WERI-Rb-1 (cell line): ENCODE measurements around the gene FAM13C.

Experiments
- DNase-seq: peaks from one replicate; pipeline ENCODE4 v3.0.0-alpha.2; 2020
- H3K27ac ChIP-seq: fragments of 250-450 bp; sonication (Bioruptor Pico); 2 replicates; pipeline ENCODE4 v1.5.1; 2020; ENCODE audit warnings: mild to moderate bottlenecking, moderate library complexity
- H3K27me3 ChIP-seq: fragments of 250-450 bp; sonication (Bioruptor Pico); 2 replicates; pipeline ENCODE4 v1.5.1; 2021; ENCODE audit warnings: mild to moderate bottlenecking, low read depth, moderate library complexity; ENCODE audit not compliant: insufficient read depth, severe bottlenecking
- H3K36me3 ChIP-seq: fragments of 250-450 bp; sonication (Bioruptor Pico); 2 replicates; pipeline ENCODE4 v1.5.1; 2020; ENCODE audit warnings: mild to moderate bottlenecking, moderate library complexity
- H3K4me3 ChIP-seq: 2 replicates; pipeline ENCODE4 v1.5.1; 2011; ENCODE audit warnings: low read depth, mild to moderate bottlenecking, control low read depth, low read length
- H3K9me3 ChIP-seq: fragments of 250-450 bp; sonication (Bioruptor Pico); 2 replicates; pipeline ENCODE4 v1.5.1; 2021; ENCODE audit warnings: mild to moderate bottlenecking, moderate library complexity; ENCODE audit not compliant: severe bottlenecking
- TF ChIP-seq, protein P1 (sequence below): IDR thresholded peaks from 2 replicates; pipeline ENCODE4 v1.5.1; 2011; ENCODE audit warnings: low read depth, mild to moderate bottlenecking, control low read depth, inconsistent platforms, low read length

Gene FAM13C

DNA sequence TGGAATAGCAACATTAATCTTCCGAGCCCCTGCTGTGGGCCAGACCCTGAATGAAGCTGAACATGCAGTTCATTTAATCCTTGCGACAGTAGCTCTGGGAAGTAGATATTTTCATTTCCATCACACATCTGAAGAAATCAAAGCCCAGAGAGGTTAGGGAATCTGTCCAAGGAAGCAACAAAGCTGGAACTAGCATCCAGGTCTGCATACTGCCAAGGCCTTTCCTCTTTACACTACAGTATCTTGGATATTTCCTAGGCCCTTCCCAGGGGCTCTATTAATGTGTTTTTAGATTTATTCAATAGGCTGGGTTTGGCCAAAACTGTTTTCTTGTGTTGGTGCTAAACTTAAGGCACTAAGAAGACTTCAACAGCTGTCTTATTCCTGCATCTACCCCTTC, 48.1 kb downstream of the FAM13C start:
- H3K27me3 ChIP-seq = no peaks in the 10 kb centered on the region
- TF ChIP-seq, protein P1, sequence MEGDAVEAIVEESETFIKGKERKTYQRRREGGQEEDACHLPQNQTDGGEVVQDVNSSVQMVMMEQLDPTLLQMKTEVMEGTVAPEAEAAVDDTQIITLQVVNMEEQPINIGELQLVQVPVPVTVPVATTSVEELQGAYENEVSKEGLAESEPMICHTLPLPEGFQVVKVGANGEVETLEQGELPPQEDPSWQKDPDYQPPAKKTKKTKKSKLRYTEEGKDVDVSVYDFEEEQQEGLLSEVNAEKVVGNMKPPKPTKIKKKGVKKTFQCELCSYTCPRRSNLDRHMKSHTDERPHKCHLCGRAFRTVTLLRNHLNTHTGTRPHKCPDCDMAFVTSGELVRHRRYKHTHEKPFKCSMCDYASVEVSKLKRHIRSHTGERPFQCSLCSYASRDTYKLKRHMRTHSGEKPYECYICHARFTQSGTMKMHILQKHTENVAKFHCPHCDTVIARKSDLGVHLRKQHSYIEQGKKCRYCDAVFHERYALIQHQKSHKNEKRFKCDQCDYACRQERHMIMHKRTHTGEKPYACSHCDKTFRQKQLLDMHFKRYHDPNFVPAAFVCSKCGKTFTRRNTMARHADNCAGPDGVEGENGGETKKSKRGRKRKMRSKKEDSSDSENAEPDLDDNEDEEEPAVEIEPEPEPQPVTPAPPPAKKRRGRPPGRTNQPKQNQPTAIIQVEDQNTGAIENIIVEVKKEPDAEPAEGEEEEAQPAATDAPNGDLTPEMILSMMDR = no peak
- no peak overlapping the region for H3K27ac ChIP-seq
- no peaks in the 10 kb centered on the region for H3K9me3 ChIP-seq
- H3K4me3 ChIP-seq = no peak overlapping the region
- H3K36me3 ChIP-seq = no peaks in the 10 kb centered on the region
- no peak for DNase-seq

DNA sequence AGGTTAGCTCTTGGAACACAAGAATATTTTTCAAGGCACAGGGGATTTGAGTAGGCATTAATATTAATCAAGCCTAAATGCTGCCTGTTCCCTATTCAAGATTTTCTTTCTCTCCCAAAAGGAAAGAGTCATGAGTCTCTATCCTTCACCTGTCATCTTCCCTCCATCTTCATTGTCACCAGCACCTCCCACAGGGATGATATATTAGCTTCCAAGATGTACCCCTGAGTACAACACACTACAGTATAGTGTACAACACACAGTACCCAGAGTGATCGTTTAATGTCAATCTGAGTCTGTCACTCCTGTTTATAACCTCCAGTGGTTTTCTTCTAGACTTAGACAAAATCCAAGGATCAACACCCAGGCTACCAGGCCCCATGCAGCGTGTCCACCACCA, 50.1 kb downstream of the FAM13C start:
- Histone ChIP-seq H3K36me3 (no peaks in the 10 kb centered on the region), H3K9me3 (no peaks in the 10 kb centered on the region), H3K27me3 (no peaks in the 10 kb centered on the region), H3K27ac (no peak overlapping the region), H3K4me3 (no peak overlapping the region)
- TF ChIP-seq, protein P1 = no peak
- DNase-seq = no peak

DNA sequence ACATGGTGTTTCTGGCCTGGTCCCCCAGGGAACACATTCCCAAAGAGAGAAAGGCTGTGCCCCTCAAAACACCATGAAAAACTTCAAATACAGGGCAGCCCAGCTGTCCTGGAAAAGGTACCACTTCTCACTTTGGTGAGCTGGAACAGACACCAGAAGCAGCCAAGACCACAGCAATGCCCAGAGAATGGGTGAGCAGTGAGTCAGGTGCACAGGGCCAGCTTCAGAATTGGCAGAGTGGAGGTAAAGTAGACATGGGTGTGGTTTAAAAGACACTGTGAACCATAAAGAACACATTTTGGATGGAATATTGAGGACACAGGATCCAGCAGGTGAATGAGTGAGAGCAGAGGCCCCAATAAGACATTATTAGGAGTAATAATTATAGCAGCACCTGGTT, 51.3 kb downstream of the FAM13C start:
- no peaks in the 10 kb centered on the region for H3K36me3 ChIP-seq
- TF ChIP-seq, protein P1 = no peak
- no peak overlapping the region for H3K4me3 ChIP-seq
- no peak overlapping the region for H3K27ac ChIP-seq
- DNase-seq = no peak
- H3K9me3 ChIP-seq = no peaks in the 10 kb centered on the region
- H3K27me3 ChIP-seq = no peaks in the 10 kb centered on the region

DNA sequence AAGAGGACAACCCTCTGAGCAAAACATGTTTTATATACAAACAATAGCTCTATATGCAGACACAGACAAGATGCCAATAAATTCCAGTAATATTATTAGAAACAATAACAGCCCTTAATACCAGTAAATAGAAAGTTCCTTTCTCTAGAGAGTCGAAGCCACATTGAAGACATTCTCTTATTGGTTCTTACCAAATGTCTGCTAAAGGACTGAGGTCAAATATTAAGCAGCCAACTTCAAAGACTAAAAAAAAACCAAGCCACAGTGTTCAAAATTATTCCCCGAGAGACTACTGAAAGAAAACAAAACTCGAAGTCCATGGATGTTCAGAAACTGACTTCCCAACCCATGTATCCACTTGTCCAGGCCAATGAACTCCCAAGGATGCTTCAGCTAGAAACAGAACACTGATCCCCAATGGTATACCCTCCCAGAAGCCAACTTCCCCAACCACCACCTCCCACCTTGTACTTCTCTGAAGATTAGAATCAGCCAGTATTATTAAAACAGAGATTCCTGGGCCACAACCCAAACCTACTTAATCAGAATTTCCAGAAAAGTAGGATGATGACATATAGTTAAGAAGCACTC, 51.9 kb downstream of the FAM13C start:
- TF ChIP-seq, protein P1 = no peak
- DNase-seq = no peak
- H3K36me3 ChIP-seq = no peaks in the 10 kb centered on the region

DNA sequence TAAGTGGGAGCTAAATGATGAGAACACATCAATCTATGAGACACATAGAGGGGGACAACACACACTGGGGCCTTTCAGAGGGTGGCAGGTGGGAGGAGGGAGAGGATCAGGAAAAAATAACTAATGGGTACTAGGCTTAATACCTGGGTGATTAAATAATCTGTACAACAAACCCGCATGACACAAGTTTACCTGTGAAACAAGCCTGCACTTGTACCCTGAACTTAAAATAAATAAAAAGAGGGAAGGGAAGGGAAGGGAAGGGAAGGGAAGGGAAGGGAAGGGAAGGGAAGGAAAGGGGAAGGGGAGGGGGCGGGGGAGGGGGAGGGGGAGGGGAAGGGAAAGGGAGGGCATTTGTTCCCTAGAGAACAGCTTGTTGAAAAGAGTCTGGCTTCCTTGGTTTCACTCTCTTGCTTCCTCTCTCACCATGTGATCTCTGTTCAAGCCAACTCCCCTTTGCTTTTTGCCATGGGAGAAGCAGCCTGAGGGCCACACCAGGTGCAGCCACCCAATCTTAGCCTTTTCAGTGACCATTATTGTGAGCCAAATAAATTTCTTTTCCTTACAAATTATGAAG, 57.7 kb downstream of the FAM13C start:
- no peak overlapping the region for H3K27ac ChIP-seq
- no peak for DNase-seq
- H3K36me3 ChIP-seq = no peaks in the 10 kb centered on the region
- no peak overlapping the region for H3K4me3 ChIP-seq
- H3K27me3 ChIP-seq = no peaks in the 10 kb centered on the region
- TF ChIP-seq, protein P1 = no peak
- no peaks in the 10 kb centered on the region for H3K9me3 ChIP-seq

More for the DNA sequence above, 51.9 kb downstream of the FAM13C start:
- no peaks in the 10 kb centered on the region for H3K9me3 ChIP-seq
- H3K27me3 ChIP-seq = no peaks in the 10 kb centered on the region
- no peak overlapping the region for H3K4me3 ChIP-seq
- H3K27ac ChIP-seq = no peak overlapping the region

DNA sequence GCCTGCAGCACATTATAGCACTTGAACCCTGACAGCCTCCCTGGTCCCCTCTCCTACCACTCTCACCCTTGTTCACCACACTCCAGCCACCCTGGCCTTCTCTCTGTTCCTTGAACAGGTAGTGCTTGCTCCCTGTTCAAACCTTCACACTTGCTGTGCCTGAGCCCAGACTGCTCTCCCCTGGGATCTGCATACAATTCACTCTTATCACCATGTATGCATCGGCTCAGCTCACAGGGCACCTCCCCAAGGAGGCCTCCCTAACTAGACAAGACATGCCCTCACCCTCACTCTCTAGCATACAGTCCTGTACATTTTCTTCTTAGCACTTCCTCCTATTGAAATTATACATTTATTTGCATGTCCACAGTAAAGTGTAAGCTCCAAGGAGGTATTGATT, 59.3 kb downstream of the FAM13C start:
- no peaks in the 10 kb centered on the region for H3K27me3 ChIP-seq
- no peak for DNase-seq
- H3K27ac ChIP-seq = no peak overlapping the region
- no peaks in the 10 kb centered on the region for H3K9me3 ChIP-seq
- no peaks in the 10 kb centered on the region for H3K36me3 ChIP-seq
- TF ChIP-seq, protein P1 = no peak
- no peak overlapping the region for H3K4me3 ChIP-seq
